Activated T-helper 1 cell treated with Interleukin-2 at 50 U/mL for 16 hours (primary cell): ENCODE measurements around the gene KIF18A.
"Not testable (repeated sequence)": the region's sequence is repeated elsewhere in the genome, so short reads cannot be mapped to it uniquely, and the experiment has no call there.

Source experiments
- DNase-seq: peaks from one replicate; pipeline ENCODE4 v3.0.0-alpha.2; 2020; ENCODE audit warnings: low read depth

KIF18A gene

DNA sequence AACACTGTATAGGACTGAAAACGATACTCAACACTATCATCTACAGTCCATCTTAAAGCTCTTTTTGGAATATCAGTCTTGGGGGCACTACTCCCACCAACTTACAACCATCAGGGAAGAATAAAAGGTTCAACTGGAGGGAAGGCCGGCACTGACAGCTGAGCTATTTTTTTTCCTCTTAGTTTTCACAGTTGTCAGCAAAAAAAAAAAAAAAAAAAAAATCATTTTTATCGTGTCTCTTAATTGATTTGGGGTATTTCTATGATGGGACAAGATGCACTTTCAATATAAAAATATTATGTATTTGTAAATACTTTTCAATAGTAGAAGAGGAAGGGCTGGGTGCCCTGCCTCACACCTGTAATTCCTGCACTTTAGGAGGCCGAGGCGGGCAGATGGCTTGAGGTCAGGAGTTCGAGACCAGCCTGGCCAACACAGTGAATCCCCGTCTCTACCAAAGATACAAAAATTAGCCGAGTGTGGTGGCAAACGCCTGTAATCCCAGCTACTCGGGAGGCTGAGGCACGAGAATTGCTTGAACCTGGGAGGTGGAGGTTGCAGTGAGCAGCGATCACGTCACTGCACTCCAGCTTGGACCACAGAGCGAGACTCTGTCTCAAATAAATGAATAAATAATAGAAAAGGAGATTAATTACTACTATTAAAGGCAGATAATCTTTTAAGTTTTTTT lies 1.5 kb downstream of the KIF18A start:
- no peak for DNase-seq

DNA sequence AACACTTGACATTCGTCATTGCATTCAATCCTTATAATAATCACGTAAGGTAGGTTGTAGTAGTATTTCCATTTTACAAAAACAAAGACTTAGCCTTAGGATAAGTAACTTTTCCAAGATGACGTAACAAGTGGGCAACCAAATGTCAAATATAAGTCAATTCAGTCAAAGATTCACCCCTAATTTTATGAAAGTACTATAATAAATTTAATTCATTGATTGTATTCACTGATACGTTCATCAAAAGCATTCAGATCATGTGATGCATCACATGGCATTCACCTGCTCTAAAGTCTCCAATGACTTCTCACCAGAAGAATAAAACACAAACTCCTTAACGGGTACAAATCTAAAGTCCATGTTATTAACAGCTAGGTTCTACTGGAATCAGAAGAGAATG lies 2.1 kb downstream of the KIF18A start:
- no peak for DNase-seq

DNA sequence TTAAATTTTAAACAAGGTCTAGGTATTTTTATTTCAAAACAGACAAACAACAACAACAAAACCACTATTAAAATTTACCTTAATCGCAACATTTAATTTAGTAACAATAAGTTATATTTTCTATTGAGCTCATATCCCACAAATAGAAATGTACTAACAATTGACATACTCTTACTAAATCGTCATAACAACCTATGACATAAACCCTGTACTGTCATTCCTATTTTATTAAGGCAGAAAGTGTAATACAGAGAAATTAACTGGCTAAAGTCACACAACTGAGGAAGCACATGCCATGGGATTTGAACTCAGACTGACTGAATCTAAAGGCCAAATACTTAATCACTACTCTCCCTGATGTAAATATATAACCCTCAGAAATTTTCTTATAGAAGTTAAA lies 3.0 kb downstream of the KIF18A start:
- no peak for DNase-seq

DNA sequence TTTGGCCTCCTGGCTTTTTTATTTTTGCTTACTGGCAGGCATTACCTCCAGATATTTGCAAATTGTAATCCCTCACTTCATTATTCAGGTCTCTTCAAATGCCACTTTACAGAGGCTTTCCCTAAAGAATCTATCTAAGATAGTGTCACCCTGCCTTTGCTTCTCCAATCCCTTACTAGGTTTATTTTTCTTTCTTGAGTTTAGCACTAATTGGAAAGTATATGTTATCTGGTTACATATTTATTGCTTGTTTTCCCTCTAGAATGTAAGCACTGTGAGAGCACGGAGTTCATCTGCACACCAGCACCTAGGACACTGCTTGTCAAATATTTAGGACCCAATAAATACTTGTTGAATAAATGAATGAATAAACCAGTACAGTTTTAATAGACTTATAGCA lies 3.5 kb downstream of the KIF18A start:
- DNase-seq = no peak

DNA sequence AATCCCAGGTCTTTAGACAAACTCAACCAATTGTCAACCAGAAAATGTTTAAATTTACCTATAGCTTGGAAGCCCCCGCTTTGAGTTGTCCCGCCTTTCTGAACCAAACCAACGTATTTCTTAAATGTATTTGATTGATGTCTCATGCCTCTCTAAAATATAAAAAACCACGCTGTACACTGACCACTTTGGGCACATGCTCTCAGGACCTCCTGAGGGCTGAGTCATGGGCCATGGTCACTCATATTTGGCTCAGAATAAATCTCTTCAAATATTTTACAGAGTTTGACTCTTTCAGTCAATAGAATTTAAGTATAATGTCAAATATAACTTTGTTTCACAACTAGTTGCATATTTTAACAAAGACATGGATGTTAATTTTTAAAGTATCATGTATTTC lies 5.7 kb downstream of the KIF18A start:
- not testable (repeated sequence) for DNase-seq

DNA sequence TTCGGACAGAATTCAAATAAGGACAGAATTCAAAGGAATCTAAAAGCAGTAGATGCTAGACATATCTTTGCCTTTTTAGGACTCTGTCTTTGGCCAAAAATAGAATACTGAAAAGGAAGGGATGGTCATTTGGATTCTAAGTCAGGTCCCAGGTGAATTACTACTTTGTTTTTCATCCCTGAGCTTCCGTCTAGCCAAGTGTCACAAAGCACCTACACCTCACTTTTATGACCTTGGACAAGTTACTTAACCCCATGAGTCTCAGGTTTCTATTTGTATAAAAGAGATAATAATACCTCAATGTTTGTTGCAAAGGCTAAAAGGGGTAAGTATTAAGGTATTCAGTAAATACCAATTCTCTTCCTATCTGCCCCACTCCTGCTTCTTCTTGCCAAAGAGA lies 7.3 kb downstream of the KIF18A start:
- no peak for DNase-seq

DNA sequence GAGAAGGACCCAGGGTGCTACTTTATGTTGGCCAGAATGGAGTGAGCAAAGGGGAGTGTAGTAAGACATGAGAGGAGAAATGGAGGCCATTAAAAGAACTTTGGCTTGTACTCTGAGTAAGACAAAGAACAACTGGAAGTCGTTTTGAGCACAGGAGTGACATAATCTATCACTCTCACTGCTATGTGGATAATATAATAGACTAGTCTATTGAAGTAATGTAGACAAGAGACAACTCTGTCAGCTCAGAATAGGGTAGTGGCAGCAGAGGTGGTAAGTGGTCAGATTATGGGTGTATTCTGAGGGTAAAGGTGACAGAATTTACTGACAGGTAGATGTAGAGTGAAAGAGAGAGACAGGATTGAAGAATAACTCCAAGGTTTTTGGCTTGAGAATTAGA lies 8.2 kb downstream of the KIF18A start:
- DNase-seq = no peak

DNA sequence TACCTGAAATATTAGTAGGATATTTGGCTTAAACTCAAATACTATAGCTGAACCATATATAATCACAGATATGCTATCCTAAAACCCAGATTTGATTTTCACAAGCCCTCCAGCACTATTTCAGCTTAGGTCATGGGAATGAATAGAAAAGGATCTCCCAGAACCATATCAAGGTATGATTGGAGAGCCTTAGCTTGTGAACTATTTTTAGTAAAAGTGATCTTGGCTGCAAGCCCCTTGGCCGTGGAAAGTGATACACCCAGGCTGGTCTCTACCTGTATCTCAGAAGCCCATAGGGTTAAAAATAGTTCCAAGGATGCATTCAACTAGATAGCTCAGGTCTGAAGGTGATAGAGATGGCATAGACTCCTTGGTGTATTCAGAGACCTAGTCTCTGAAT lies 9.7 kb downstream of the KIF18A start:
- no peak for DNase-seq

DNA sequence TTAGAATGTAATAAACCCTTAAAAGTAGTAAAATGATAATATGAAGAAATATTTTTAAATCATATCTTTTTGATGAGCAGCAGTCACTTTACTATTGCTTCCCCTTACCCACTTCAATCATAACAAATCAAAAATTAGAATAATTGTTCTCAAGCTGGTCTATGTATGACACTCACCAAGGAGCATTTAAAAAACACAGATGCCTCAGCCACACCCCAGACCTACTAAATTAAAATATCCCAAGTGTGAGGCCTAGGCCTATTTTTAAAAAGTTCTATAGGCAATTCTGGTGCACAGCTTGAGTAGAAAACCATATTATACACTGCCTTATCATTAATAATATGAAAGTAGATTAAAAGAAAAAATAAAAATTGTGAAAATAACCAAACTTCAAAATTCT lies 15.2 kb downstream of the KIF18A start:
- DNase-seq = no peak

DNA sequence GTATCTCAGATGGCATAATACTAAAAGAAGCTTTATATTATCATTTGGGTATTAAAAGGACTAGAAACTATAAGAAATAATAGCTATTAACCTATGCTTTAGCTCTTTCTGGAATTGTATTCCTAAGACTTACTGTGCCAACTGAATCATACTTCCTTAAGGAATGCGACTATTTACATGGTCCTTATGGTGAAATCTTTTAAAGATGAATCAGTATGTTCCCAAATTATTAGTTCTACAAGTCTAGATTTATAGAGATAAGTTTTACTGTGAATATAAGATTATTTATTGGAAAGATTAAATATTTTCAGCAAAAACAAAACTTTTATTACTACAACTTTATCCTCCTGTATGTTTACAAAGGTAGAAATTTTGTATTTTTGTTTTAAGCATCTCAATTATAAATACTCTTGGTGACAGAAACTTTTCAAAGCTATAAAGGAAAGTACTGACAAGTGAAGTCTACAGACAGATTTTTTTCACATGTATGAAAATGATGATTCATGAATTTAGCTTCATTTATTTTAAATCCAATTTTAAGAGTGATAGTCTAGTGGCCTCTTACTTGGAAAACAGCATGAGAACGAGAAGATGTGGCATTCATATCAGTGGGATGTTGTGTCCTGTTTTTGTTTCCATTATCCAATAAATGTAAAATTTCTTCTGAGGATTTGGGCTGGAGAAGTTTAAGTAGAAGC lies 17.8 kb downstream of the KIF18A start:
- no peak for DNase-seq

DNA sequence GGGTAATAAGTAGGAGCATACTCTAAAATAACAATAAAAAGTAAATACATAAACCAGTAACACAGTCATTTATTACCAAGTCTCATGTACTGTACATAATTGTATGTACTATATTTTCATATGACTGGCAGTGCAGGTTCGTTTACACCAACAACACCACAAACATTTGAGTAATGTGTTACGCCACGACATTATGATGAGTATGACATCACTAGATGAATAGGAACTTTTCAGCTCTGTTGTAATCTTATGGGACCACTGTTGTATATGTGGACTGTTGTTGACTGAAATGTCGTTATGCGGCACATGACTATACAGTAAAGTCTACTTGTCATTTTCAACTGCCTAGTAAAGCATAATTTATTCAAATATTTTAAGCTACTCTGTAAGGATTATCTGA lies 18.6 kb downstream of the KIF18A start:
- no peak for DNase-seq

DNA sequence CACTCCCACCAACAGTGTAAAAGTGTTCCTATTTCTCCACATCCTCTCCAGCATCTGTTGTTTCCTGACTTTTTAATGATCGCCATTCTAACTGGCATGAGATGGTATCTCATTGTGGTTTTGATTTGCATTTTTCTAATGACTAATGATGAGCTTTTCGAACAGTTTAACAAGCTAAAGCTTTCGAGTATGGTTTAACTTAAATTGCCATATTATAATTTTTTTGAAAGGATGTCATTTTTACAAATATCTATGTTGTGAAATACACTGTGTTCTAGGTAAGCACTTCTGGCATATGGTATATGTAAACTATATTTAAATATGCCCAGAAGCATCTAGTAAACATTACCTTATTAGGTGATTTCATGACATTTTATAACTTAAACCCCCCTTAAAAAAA lies 20.3 kb downstream of the KIF18A start:
- not testable (repeated sequence) for DNase-seq

DNA sequence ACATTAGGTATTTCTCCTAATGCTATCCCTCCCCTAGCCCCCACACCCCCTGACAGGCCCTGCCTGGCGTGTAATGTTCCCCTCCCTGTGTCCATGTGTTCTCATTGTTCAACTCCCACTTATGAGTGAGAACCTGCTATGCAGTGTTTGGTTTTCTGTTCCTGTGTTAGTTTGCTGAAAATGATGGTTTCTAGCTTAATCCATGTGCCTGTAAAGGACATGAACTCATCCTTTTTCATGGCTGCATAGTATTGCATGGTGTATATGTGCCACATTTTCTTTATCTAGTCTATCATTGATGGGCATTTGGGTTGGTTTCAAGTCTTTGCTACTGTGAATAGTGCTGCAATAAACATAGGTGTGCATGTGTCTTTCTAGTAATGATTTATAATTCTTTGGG lies 20.8 kb downstream of the KIF18A start:
- not testable (repeated sequence) for DNase-seq

DNA sequence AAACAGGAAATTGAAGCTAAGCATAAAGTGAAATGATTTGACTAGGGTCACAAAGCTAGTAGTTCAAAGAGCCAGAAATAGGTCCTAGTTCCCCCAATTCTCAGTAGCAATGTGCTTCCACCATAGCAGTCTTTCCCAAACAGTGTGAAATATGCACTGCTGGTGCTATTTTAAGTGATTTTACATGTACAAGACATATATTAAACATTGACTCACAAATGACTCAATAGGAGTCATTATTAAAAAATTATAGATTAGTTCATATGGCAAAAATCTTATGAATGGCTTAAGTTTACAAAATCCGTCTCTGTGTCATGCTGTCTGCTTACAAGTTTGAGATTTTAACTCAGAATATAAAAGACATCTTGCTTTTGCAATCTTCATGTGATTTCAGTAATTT lies 21.4 kb downstream of the KIF18A start:
- DNase-seq = no peak

DNA sequence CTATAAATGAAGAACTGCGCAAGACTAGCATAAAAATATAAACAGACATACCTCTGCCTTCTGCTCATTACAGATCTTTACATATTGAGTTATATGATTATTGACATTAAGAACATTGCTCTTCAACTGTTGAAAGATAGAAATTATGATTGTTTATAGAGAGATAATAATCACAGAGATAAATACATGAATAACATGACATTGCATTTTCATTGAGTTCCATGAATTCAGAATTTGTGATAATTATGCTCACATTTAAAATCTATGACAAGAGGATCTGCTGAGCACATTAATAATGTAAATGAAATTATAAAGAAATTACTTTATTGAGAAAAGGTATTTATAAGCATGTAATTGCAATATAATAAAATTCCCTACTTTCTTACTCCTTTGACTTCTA lies 24.8 kb downstream of the KIF18A start:
- DNase-seq = no peak

DNA sequence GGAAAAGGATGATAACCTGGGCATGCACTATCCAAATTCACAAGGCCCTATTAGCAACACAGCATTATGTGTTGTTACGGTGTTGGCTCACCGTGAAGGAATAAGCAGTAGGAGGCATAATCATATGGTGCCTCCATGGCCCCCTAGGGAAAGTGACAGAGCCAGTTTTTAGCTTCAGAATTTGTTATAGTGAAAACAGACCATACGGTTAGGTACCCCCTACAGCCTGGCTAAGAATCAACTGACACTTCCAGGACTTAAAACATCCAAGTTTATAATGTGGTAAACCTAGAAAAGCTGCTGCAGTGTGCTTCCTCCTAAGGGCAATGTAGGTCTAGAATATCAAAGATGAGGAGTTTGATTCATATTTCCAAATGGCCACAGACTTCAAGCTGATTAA lies 30.4 kb downstream of the KIF18A start:
- no peak for DNase-seq

DNA sequence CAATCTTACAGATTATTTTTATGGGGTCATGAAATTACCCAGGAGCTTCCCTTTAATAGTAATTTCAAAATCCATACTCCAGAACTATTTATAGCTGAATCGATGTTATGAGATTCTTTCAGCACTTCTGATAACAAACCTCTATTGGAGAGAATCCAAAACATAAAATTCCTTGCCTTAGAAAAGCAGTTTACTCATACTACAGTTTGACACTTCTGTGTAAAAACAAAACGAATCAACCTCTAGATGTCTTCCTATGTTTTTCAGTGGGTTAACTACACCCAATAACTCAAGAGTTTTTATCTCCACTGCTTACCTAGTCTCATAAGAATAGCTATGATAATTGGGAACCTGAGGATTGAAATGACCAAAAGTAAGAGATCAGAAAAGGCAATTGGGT lies 35.6 kb downstream of the KIF18A start:
- no peak for DNase-seq

DNA sequence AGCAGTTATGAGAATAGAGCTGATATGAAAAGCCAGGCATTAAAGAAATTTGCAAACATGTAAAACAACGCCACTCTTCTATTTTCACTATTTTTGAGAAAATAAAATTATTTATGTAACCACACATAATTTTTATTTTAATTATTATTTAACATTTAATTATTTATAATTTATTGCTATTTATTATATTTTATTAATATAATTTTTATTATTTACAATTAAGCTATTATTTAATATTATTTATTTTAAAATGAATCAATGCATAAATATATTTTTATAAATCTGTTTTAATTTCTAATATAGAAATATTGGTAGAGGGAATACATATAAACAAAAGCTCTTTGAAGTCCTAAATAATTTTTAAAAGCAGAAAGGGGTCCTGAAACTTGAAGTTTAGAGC lies 36.7 kb downstream of the KIF18A start:
- DNase-seq = no peak

DNA sequence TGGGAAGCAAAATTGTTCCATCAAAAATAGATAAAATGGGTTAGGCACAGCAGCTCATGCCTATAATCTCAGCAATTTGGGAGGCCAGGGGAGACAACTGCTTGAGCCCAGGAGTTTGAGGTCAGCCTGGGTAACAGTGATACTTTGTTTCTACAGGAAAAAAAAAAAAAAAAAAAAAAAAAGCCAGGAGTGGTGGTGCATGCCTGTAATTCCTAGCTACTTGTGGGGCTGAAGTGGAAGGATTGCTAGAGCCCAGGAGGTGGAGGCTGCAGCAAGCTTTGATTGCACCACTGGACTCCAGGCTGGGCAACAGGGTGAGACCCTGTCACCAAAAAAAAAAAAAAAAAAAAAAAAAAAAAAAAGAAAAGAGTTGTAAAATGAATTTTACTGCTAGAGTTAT lies 49.6 kb downstream of the KIF18A start:
- no peak for DNase-seq

DNA sequence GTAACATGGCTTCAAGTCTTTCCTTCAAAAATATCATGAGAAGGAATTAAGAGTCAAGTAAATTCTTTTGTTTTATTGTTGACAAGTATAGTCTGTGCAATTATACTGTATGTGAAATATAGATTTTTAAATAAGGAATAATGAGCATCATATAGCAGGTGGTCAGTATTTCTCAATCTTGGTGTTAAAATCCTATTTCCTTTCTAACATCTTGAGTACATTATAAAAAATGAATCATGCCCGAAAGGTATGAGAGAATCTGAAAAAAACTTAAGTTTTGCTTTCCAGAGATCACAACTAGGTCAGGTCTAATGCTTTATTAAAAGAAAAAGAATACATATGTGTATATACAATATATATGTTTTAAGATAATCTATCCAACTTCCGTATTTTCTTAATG lies 53.1 kb downstream of the KIF18A start:
- DNase-seq = no peak

DNA sequence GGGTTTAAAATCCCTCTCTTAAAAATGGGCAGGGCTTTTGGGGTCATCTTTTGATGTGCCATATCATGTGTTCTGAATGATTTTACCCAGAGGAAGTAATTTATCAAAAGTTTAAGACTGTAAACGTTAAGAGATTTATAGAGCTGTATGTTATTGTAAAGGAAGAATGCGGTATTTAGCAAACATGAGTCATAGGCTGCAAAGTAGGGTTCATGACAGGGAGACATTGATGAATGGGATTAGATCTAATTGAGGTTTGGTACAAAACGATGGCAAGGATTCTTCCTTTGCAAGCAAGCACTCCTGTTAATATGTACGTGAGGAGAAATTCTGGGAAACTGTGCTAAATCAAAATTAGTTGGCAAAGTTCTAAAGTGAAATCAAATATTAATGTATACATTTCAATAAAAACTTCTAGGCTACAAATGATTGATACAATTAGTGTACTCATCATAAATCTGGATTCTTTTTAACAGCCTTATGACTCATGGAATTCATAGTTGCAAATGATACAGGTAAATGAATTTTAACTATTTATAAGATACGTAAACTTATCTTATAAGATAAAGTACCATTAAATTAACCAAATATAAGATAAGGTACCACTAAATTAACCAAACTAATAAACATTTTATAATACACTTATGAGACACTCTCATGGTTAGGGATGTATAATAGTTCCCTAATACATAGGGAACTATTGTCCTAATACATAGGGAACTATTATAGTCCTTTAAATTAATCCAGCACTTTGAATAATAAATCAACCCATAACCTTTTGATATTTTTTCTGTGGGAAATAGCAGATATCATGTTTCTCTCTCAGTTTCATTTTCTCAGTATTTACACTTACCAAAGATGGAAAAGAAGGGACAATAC lies 58.4 kb downstream of the KIF18A start:
- no peak for DNase-seq

DNA sequence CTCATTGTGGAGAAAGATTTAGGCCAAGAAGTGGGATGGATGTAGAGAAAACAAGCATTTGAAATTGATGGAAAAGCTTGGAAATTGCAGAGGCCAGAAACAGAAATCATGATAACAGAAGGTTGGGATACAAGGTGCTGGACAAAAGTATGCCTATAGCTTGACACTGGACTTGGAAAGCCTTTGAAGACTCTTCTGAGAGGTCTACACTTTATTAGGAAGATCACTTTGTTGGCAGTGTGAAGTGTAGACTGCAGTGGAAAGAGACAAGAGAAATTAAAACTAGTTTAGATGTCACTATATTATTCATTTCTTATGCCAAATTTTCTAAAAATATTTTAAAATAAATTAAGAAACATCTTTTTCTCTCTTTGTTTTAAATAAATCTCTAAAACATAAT lies 59.1 kb downstream of the KIF18A start:
- DNase-seq = no peak
